NCI-H2196 (cell line): Measurements from ENCODE around the gene RNASE2.
"Not testable (repeated sequence)": the region's sequence is repeated elsewhere in the genome, so short reads cannot be mapped to it uniquely, and the experiment has no call there.

ENCODE experiments used
- DNase-seq: peaks from one replicate; lab custom pipeline; 2025; ENCODE audit not compliant: unreplicated experiment; lab: John Stamatoyannopoulos, UW

RNASE2 gene

DNA sequence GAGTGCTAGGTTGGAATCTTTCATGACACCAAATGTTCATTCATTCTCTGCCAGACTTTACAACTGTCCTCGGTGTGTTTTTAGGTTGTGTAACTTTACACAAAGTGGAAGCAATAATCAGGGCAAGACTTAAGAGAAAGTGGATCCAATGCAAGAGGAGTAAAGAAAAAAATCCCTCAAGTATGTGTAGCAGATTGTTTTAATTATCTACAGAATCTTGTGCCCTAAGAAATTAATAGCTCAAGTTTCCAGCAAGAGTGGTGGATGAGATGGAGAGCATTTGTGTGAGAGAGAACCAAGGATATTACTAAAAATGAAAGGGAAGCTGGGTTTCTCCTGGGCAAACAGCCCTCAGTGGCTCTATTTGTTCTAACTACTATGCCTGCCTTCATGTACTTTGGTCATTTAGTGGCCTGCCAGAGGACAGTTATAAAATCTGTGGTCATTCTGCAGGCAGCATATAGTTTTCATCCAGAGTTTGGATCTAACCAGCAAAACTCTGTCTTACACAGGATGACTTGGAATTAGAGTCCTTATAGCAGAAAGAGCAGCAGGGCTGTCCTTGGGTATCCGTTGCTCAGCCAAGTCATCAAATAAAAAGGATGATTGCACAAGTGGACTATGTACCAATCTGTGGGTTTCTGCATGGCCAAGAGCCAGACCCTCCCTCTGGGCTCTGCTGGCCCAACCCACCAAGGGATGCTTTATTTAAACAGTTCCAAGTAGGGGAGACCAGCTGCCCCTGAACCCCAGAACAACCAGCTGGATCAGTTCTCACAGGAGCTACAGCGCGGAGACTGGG, at the start of gene RNASE2:
Gene RNASE2, plus strand, starts transcription at position 752 of the 802 bp plus-strand sequence. CDS start 285 bp downstream, outside the sequence.
- not testable (repeated sequence) for DNase-seq

- DNase-seq, result no peak
Measured at GRCh38 chr14:20905676-20906075, 49.6 kb upstream of the RNASE2 start.

- no peak for DNase-seq
Measured at GRCh38 chr14:20907214-20907613, 48.1 kb upstream of the RNASE2 start.

GRCh38 chr14:20910822-20911221, 44.5 kb upstream of the RNASE2 start:
- not testable (repeated sequence) for DNase-seq

DNA sequence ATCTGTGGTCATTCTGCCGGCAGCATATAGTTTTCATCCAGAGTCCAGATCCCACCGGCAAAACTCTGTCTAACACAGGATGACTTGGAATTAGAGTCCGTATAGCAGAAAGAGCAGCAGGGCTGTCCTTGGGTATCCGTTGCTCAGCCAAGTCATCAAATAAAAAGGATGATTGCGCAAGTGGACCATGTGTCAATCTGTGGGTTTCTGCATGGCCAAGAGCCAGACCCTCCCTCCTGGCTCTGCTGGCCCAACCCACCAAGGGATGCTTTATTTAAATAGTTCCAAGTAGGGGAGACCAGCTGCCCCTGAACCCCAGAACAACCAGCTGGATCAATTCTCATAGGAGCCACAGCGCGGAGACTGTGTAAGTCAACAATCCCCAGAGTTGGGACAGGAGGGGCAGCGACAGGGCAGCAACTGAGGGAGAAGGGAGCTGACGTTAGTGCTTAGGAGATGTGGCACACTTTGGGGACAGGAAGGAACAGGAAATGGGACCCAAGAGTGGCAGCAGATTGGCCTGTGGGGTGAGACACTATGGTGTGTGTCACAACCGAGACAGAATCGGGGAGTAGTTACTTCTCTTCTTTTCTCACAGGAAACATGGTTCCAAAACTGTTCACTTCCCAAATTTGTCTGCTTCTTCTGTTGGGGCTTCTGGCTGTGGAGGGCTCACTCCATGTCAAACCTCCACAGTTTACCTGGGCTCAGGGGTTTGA, 36.1 kb upstream of the RNASE2 start:
- DNase-seq, result not testable (repeated sequence)

DNA sequence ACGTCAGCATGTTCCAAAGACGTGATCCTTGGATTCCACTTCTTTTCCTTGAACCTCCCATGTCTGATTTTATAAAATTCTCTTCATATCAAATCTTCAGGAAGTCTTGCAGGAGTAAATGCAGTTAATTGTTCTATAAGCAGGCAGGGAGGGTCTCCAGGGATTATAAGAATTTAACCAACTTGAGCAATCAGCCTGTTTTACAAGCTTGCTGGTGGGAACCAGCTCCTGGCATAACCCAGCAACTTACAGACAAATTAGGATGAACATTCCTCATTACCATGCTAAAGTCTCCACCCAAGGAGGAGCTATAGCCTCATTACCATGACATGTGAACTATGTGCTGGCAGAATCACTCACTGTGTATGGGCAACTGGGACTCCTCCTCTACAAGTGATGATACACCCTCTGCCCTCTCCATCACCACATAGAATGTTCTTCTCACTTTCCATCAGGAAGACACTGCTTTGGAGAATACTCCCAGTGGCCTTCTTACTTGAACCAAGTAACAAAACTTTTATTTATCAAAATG, 31.5 kb upstream of the RNASE2 start:
- not testable (repeated sequence) for DNase-seq

GRCh38 chr14:20934148-20934762, 21.0 kb upstream of the RNASE2 start:
- DNase-seq, result no peak

- DNase-seq, result no peak
Measured at GRCh38 chr14:20935303-20935984, 19.8 kb upstream of the RNASE2 start.

DNA sequence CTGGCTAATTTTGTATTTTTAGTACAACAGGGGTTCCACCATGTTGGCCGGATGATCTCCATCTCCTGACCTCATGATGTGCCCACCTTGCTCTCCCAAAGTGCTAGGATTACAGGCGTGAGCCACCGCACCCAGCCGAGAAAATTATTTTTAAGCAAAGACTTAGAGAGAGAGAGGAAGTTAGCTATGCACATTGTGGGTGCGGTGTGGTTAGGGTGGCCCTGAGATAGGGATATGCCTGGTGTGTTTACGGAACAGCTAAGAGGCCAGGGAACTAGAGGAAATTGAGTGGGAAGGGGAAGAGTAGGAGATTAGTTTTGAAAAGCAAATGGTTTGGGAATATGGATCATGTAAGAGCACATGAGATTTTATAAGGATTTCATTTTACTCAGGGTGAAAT, 10.1 kb upstream of the RNASE2 start:
- not testable (repeated sequence) for DNase-seq

- not testable (repeated sequence) for DNase-seq
Measured at GRCh38 chr14:20946707-20947106, 8.6 kb upstream of the RNASE2 start.

DNA sequence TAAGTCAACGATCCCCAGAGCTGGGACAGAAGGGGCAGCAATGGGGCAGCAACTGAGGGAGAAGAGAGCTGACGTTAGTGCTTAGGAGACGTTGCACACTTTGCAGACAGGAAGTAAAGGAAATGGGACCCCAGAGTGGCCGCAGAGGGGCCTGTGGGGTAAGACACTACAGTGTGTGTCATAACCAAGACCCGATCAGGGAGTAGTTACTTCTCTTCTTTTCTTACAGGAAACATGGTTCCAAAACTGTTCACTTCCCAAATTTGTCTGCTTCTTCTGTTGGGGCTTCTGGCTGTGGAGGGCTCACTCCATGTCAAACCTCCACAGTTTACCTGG, 219 bp downstream of the RNASE2 start:
- not testable (repeated sequence) for DNase-seq

- DNase-seq, result no peak
Measured at GRCh38 chr14:20956376-20956976, 1.2 kb downstream of the RNASE2 start.

- DNase-seq, result not testable (repeated sequence)
Measured at GRCh38 chr14:20958946-20959345, 3.7 kb downstream of the RNASE2 start.

GRCh38 chr14:20969336-20969735, 14.0 kb downstream of the RNASE2 start:
- no peak for DNase-seq

DNA sequence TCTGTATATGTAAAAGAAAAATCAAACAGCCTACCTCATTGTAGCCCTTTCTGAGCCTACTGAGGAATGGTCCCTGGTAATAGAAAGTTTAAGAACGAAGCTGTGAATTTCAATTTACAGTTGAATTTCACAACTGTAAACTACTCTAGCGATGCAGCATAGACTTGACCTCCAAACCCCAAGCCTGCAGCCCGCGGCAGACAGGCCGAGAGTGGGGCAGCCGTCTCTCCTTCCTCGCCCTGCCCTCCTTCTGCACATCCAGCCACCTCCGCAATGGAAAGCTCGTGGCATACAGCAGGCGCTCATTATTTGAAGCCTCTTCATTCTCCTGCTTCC, 15.3 kb downstream of the RNASE2 start:
- no peak for DNase-seq

DNA sequence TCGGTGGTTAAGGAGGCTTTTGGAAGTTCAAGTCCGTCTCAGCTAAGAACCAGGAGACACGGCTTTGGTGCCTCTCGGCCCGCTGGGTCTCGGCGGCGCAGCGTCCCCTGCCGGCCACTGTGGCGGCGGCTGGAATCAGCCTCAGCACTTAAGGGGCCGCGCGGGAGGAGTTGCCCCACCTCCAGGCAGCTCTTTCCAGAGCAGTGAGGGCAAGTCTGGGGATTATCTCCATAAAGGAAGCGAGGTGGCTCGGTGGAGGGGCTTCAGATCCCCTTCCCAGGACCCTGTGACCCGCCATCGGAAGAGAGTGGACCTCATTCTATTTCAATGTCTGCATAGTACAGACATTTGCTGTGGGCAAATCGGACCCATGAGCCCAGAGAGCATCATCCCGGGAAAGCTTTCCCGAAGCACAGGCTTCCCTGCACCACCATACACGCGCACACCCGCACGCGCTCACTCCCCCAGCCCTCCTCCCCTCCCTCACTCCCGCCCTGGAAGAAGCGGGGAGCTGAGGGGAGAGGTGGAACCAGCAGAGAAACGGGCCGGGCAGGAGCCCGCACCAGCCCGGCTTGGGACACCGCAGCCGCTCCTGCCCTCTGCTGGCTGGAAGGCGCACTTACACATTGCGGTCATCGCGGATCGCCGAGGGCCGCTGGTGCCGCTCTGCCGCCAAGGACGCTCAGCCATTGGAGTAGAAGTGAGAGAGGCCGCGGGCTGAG, 15.9 kb downstream of the RNASE2 start:
- DNase-seq, result peak; percentile 85

DNA sequence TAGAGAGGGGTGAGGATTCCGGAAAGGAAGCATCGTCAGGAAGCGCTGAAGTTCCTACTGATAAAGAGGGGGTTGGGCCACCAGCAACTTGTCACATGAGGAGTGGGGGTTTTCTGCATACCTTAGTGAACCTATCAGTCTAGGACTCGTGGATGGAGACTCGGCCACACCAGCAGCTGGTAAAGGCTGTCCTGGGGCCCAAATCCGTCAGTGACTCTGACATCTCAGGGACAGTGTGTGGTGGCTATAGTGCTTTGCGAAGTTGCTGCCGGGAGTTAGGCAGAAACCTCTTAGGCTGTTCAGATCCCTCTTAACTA, 16.4 kb downstream of the RNASE2 start:
- DNase-seq, result no peak

DNA sequence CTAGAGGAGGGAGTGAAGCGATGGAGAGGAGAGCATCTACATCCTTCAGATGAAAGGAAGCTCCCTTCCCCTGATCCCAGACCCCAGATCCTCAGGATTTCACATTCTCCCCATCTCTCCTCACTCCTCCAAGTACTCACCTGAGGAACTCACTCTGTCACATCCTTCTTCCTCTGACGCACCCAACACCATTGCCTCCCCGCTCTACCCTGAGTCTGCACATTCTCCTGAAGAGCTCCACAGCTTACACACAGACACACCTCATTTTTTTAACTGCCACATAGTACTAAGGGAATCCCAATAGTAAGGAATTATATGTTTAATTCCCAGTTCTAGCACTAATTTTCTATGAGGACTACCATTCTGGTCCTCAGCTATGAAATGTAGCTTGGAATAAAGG, 18.2 kb downstream of the RNASE2 start:
- no peak for DNase-seq

GRCh38 chr14:20976291-20976690, 21.0 kb downstream of the RNASE2 start:
- no peak for DNase-seq

- DNase-seq, result no peak
Measured at GRCh38 chr14:20978687-20979086, 23.4 kb downstream of the RNASE2 start.
